Measurements from ENCODE around the gene TNFRSF4.

DNA sequence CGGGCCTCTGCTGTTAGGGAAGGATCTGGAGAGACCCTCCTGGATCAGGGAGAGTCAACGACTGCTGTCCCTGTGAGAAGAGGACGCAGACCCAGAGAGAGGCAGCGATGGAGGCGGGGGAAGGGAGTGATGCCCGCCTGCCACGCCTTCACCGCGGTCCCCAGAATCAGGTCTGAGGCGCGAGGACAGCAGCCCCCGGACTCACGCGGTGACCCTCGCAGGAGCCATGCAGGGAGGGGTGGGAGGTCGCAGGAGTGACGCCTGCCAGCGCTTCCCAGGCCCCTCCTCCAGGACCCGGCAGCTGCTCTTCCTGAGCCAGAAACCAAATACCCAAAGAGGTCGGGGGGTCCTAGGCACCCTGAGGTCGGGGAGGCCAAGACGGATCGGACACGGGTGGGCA lies 6.2 kb upstream of the TNFRSF4 start:
- no peak for TF ChIP-seq ZNF274 (IDR thresholded peaks at IDR 0.05; ENCODE audit: low read depth, low read length)
- TF ChIP-seq YY1 (IDR thresholded peaks at IDR 0.05; ENCODE audit: insufficient read depth, insufficient read length): no peak
